Activated CD8-positive, alpha-beta memory T cell treated with anti-CD3 and anti-CD28 coated beads for 1 hour (primary cell): ENCODE results near the gene DNAJC11.
"Not testable (repeated sequence)": the region's sequence is repeated elsewhere in the genome, so short reads cannot be mapped to it uniquely, and the experiment has no call there.

Experiments used
- DNase-seq, 2 donors: peaks; one replicate each; pipeline ENCODE4 v3.0.0-alpha.2; 2020; ENCODE audit warnings: low read depth in 1 of 2; ENCODE audit errors: extremely low read depth in 1 of 2

The DNAJC11 gene

DNA sequence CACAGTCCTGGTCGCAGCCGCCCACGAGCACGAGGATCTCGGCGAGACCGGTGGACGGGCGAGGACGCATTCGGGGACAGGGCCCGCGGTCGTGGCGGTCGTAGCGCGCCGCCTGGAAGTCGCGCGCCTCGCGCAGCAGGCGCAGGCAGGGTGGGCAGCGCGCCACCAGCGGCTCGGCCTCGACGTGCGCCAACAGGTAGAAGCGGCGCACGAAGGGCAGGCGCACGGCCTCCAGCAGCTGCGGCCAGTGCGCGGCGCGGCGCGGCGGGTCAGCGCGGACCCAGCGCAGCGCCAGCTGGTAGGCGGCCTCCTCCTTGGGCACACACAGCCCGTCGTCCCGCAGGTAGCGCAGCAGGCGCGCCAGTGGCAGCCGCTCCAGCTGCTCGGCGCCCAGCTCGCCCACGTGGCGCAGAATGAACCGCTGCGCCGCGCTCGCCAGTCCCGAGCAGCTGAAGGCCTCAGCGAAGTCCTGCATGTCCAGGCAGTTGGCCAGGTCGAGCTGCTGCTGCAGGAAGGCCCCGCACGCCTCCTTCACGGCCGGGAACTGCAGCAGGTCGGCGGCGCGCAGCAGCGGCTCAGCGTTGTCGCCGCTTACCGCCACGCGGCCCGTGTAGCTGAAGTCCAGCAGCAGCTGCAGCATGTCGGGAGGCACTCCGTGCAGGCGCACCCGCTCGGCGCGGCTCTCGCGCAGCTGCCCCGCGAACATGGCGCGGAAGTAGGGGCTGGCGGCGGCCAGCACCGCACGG, 99.5 kb downstream of the DNAJC11 start:
- DNase-seq: no peak

DNA sequence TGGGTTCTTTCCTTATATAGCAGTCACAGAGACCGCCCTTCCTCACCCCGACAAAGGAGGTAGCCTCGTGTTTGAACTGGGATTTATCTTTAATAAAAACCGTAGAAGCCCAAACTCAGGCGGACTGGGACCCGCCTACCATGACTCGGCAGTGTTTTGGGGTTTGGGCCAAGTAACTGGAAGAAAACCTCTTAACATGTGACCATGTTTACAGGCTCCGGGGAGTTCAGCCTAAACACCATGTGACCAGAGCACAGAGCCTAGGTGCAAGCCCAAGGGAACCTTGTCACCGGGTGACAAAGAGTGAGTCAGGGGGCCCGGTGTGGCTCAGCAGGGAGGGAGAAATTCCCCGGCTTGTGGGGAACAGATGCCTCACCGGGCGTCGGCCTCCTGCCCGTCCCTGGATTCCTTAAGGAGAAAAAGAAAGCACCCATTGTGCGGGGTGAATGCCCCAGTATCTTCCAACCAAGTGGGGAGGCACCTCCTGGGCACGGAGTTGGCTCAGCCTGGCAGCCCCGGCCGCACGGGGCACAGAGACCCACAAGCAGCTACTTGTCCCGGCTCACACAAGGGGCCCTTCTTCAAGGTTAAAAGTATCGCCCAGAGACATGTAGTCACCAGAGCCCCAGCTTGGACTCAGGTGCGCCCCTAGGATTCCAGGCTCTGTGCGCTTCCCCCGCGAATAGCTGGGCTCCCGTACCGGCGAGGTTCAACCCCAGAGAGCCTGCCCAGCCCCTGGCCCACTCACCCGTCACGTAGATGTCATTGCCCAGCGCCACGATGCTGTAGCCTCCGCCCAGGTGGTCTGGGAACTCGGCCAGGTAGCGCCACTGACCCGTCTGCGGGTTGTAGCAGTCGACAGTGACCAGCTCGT, 100.3 kb downstream of the DNAJC11 start:
- DNase-seq: no peak

DNA sequence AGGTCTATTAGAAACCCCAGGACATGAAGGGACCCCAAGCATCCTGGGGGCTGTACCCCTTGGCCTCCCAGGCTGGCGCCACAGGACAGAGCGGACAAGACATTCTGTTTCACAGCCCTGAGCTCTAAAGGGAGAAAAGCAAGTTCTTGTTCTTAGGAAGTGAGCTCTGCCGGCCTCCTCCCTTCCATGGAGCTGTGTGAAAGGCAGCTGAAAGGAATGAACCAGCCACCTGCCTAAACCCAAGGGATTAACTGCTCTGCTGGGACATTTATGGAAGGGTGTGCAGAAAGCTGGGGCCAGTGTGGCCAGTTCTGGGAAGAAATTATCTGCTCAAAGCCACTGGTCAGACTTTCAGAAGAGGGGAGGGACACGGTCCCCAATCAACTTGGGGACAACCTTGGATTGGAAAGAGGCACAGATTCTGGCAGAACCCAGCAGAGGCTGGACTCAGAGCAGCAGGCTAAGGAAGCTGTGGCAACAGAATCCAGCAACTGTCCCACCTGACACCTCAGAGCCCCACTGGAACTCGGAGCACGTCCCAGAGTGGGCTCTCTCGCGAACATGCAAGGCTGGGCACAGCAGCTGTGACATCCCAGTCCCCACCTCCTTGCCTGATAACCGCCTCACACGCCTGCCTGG, 101.1 kb downstream of the DNAJC11 start:
- no peak for DNase-seq

DNA sequence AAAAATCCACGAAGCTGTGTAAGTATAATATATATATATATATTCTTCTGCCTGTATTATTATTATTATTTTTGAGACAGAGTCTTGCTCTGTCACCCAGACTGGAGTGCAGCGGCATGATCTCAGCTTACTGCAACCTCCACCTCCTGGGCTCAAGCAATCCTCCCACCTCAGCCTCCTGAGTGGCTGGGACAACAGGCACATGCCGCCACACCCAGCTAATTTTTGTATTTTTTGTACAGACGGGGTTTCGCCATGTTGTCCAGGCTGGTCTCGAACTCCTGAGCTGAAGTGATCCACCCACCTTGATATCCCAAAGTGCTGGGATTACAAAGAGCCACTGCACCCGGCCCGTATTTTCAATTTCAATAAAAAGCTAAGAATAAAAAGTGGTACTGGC, 101.6 kb downstream of the DNAJC11 start:
- not testable (repeated sequence) for DNase-seq

DNA sequence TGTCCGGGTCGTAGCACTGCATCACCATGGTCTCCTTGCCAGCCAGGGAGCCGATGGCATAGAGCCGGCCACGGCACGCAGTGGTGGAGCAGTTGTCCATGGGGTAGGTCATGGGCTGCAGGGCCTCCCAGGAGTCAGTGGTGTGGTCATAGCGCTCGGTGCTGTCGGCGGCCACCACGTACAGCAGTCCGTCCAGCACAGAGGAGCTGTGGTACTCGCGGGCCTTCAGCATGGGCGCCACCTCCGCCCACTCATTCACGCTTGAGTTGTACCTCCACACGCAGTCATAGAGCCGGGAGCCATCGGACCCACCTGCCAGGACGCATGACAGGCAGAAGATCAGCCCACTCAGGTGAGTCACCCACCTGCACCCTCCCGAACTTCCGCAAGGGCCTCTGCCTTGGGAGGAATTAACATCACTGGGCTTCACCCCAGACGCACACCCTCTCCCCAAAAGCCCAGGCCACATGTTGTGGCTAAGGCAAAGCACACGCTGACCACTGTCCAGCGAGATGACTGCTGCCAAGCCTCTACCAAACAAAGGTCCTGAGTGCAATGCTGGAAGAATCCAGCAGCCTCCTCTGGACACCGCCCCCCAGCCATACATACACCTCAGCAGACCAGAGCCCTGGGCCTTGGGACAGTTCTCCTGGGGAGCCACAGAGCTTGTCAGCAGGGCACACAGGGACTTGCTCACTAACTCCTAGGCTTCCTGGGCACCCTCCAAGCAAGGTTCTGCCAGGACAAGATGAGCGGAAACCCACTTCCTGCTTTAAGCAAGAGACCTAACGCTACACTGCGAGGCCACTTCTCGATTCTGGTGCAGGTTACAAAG, 102.3 kb downstream of the DNAJC11 start:
- DNase-seq: no peak

DNA sequence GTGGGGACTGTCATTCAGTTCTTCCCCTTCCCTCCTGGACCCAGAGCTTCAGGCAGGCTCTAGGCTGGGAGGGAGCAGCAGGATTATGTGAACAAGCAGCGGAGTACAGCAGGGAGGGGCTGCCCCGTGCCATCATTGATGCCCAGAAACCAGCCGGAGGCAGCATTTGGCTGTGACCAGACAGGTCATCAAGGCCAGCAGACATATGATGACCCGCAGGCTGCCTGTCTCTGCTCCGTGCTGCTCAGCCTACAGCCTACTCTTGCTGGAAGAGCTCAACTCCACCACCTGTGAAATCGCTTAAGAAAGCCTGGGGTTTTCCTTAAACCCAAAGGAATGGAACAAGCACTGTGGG, 103.9 kb downstream of the DNAJC11 start:
- DNase-seq: no peak

DNA sequence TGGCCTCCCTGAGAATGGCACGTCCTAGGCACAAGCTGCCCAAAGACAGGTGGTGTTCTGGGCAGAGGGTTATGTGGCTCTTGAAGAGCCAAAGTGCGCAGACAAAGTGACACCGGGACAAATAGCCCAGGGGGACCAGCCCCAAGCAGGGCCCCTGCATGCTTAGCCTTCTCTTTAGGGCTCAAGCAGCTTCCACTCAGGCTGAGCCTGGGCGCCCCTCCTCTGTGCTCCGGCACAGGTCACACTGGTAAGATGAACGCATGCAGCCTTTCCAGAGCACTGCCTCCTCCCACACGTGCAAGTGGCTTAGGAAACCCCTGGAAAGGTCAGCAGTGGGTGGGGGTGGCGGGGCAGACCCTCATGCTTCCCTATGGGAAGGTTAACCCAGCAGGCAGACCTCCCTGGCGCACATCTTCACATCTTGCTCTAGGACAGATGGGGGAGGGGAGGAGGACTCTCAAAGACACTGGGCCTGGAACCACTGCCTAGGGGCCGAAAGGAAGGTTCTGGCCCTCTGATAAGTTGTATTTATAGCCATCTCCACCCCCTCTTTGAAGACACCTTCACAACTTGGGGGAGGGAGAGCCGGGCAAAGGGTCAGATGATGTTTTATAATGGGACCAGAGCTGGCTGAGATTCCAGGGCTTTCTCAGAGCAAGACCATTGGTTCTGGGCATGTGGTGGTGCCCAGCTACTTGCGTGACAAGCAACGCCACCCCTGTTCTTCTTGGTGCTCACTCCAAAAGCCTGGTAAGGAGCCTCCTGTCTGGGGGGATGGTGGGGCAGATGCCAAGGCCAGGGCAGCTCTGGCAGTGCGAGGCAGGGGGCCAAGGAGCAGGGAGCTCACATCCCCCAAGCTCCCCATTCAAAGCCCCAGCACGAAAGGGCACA, 104.5 kb downstream of the DNAJC11 start:
- no peak for DNase-seq

DNA sequence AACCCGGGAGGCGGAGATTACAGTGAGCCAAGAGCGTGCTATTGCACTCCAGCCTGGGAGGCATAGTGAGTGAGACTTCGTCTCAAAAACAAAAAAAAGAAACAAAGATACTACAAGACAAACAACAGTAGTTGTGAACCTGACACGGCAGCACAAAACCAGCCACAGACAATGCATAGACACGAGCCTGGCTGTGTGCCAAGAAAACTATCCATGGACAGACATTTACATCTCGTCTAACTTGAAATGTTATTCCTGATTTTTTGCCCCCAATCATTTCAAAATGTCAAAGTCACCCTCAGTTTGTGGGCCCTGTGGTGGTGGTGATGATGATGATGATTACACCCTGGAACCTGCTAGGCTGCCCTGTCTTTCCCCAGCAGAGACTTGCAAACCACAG, 105.3 kb downstream of the DNAJC11 start:
- DNase-seq: no peak

DNA sequence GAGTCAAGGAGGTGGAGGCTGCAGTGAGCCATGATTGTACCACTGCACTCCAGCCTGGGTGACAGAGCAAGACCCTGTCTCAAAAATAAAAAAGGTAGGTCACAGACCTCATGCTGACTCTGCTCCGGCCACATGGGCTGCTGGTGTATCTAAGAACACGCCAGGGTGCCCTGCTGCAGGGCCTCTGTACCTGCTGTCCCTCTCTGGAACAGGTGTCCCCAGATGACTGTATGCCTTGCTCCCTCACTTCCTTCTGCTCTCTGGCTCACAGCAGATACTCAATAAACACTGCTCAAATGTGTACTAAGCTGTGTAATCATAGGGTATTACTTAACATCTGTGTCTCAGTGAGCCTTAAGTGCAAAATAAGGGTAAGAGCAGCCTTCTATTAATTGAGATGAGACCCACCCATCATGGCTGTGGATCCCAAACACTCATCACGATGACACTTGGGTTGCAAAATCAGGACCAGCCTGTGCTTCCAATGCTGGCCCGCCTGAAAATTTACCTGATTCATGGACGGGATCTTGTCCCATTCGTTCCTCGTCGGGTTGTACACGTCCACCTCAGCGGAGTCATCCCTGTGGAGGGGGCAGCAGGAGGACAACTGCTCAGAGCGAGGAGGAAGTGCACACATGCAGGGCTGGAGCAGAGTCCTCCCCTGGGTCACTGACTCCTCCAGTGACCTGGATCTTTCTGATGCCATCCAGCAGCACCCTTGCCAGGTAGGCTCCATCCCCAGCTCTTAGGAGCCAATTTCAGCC, 106.5 kb downstream of the DNAJC11 start:
- DNase-seq: no peak

DNA sequence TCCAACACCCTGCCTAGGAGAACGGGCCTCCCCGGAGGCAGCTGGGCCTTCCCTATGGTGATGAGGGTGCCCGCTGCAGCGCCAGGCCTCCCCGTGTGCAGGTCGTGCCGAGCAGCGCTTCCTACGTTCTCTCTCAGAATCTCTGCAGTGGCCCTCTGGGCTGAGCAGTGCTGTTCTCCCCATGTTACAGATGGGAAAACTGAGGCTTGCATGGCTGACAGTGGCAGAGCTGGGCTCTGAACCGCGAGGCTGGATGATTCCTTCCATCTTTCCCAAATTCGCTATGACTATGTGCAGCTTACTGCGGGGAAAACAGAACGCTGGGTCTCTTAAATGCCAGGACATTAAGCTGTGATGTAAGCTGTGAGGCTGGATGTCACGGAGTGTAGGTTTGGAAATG, 107.8 kb downstream of the DNAJC11 start:
- DNase-seq: no peak

DNA sequence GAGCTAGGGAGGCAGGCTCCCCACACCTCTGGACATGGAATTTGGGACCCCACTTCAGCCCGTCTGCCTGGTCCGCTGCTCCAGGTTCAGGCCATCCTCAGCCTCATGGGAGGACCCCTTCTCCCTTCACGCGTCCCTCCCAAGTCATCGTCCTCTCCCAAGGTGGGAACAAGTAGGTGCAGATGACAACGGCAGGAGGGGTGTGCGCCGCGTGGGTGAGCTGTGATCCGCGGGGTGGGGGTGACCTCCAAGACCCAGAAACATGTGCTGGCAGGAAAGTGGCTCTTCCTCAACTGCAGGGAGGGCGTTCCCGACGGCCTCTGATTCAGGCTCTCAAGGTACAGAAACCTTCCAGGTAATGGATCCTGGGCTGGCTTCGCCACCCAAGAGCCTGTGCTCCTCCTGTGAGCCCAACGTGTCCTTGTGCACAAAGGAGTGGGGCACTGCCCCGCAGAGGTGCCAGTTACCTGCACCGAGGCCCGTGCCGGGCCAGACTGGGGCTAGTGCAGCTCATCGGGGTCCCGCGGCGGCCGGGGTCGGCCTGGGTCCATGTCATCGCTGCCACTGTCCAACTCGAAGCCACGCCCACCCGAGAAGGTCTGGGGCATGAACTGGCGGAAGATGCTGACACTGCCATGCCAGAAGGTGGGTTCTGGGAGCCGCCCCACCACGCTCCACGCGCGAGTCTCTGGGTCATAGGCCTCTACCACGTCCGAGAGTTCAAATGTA, 108.6 kb downstream of the DNAJC11 start:
- no peak for DNase-seq

DNA sequence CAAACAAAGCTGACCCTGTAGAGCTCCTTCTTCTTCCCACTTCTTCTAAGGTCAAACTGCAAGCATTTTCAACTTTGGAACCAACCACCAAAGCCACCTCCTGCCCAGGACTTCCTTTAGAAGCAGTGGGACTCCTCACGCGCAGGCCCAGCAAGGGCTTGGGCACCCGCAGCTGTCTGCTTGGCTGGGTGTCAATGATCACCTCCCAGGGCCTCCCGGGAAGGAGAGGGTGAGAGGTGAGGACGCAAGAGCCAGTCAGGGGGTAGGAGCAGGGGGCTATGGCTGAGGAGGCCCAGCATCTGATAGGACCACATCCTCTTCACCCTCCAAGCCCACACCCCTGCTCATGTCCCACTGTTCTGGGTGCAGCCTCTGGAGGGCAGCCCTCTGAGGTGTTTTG, 109.2 kb downstream of the DNAJC11 start:
- no peak for DNase-seq

DNA sequence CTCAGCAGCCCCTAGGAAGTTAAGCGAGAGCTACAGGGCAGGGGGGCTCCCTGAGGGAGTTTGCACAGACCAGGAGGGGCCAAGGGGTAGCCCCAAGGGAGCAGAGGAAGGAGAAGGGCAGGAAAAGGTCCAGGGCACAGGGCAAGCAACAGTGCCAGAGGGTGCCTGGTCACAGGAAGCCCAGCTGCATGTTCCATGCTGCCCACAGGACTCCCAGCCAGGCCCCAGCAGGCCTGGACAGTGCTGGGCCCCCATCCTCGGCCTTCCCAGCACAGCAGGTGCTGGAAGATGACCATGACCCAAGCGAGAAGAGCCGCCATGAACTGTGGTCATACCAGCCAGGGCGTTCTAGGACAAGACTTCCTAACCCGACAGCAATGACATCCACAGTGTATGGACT, 110.0 kb downstream of the DNAJC11 start:
- DNase-seq: no peak

DNA sequence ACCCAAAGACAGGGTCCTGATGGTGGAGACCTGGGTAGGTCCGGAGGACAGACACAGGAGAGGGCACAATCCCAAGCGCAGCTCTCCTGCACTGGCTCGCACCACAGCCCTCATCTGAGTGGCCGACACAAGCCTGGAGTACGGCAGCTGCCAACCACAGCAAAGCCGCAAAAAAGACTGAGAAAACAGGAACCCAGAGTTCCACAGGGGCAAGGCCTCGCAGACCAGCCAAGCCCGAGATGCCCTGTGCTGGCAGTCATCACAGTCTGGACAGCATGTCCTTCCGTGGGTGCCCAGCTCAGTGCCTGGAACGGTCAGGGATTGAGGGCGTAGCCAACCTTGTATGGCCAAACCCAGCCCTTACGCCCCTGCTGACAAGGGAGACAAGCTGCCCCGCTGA, 110.4 kb downstream of the DNAJC11 start:
- DNase-seq: no peak

DNA sequence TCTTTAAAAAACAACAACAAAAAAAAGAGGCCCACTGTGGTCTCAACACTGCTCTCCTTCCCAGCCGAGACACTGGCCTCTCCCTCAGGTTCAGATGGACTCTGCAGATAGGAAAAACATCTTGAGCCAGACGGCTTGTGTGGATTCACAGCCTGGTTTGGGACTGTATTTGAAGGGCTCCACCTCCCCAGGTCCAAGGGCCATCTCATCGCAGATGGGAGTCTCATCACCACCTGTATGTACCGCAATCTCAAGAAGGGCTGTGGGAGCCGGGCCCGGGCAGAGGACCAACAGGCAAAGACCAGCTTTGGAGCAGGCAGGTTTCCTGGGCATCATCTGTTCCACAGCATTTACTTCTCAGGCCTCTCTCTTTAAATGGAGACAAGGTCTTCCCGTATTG, 111.6 kb downstream of the DNAJC11 start:
- DNase-seq: no peak

DNA sequence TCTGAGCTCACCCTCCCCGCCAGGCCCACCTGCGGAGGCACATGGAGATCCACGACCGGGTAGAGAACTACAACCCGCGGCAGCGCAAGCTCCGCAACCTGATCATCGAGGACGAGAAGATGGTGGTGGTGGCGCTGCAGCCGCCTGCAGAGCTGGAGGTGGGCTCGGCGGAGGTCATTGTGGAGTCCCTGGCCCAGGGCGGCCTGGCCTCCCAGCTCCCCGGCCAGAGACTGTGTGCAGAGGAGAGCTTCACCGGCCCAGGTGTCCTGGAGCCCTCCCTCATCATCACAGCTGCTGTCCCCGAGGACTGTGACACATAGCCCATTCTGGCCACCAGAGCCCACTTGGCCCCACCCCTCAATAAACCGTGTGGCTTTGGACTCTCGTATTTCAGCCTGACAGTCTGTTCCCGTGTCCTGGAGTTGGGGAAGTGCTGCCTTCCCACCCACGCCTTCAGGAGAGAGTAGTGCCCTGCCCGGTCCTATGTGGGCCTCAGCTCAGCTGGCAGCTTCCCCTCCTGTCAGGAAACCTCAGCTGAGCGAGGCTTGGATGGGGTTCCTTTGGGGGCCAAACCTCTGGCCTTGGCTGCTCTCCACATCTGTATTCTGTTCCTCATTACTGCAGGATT, 112.6 kb downstream of the DNAJC11 start:
- DNase-seq: no peak

DNA sequence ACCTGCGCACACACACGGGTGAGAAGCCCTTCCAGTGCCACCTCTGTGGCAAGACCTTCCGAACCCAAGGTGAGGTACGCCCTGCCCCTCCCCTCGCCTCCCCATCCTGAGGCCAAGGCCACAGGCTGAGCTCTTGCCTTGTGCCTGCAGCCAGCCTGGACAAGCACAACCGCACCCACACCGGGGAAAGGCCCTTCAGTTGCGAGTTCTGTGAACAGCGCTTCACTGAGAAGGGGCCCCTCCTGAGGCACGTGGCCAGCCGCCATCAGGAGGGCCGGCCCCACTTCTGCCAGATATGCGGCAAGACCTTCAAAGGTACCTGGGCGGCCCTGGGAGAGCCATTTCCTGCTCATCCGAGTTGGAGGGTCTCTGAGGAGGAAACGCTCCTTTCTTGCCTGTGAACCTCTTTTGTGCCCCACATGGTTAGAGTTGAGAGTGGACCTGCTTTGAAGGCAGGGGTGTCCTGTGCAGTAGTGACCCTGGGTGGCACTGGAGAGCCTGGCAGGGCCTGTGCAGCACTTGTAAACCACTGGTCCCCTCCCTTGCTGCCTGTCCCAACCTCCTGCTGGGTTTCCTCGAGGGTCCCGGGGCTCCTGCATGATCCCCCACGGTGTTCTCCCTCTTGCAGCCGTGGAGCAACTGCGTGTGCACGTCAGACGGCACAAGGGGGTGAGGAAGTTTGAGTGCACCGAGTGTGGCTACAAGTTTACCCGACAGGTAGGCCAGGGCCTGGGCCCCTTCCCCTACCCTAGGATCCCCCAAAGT, 113.3 kb downstream of the DNAJC11 start:
- DNase-seq: no peak
